GM10266 (cell line): ENCODE data around the gene RAB37.

Source experiments
- DNase-seq: peaks from one replicate; pipeline ENCODE4 v3.0.0; 2012; ENCODE audit errors: extremely low spot score
- TF ChIP-seq, protein P1 (sequence below): IDR thresholded peaks from 2 replicates; pipeline ENCODE4 v1.5.1; 2012; ENCODE audit warnings: mild to moderate bottlenecking, low read depth; ENCODE audit not compliant: control insufficient read depth, insufficient read depth; ENCODE audit errors: missing control alignments

Gene RAB37

DNA sequence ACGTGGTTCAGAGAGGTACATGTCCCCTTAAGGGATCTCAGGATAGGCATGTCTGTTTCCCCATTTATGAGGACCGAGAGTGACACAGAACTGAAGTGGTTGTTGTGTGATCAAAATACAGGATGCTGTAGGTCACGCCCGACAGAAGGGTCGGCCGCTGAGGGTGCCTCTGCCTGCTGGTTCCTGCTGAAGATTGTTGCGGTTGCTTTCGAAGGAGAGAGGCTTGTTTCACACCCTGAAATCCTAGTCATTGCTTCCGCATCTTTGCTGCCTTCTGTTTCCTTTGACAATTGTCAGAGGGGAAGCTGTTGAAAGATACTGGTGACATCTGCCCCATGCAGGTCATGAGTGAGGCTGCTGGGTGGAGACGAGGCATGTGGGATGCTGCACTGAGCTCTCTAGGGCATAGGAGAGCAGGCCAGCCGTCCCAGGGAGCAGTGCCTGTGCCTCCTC, 42.9 kb downstream of the RAB37 start:
- TF ChIP-seq, protein P1, sequence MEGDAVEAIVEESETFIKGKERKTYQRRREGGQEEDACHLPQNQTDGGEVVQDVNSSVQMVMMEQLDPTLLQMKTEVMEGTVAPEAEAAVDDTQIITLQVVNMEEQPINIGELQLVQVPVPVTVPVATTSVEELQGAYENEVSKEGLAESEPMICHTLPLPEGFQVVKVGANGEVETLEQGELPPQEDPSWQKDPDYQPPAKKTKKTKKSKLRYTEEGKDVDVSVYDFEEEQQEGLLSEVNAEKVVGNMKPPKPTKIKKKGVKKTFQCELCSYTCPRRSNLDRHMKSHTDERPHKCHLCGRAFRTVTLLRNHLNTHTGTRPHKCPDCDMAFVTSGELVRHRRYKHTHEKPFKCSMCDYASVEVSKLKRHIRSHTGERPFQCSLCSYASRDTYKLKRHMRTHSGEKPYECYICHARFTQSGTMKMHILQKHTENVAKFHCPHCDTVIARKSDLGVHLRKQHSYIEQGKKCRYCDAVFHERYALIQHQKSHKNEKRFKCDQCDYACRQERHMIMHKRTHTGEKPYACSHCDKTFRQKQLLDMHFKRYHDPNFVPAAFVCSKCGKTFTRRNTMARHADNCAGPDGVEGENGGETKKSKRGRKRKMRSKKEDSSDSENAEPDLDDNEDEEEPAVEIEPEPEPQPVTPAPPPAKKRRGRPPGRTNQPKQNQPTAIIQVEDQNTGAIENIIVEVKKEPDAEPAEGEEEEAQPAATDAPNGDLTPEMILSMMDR, result no peak
- DNase-seq, result peak; percentile 54

DNA sequence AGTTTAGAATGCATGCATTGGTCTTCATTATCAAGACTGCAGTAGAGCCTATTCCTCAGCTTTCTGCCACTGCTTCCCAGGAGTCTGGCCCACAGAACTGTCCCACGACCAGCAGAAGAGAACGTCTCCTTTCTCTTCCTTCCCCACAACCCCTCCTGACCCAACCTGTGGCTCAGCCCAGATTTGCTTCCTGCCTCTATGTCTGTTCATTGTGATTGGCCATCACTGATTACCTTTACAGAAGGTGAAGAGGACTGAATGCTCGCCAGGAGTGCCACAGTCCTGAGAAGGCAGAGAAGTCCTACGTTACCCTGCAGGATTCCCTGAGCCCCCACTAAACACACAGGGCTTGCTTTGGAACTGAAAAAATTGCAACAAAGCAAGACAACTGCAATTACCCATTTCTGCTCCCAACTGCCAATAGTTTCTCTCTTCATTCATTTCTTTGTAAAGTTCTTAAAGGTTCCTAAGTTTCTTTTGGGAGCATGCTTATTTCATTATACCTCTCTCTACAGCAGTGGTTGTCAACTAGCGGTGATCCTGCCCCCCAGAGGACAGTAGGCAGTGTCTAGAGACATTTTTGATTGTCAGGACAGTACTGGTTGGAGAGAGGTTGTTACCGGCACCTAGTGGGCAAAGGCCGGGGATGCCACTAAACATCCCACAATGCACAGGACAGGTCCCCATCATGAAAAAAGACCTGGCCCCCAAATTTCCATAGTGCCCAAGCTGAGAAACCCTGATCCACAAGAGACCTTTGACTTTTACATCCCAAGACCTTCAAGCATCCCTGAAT, 43.6 kb downstream of the RAB37 start:
- TF ChIP-seq, protein P1, result peak; percentile 37
- peak; percentile 62 for DNase-seq

DNA sequence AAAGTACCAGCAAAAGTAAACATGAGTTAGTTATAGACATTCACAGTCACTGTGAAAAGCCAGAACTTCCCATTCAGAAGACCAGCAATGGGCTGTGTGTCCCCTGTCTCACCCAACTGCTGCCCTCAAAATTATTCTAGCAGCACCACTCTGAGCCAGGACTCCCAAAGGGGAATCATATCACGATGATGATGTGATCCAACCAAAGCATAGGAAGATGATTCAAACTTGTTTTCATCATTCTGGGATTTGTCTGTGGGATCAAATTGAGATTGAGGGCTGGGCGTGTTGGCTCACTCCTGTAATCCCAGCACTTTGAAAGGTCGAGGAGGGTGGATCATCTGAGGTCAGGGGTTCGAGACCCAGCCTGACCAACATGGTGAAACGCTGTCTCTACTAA, 45.5 kb downstream of the RAB37 start:
- DNase-seq, result no peak
- TF ChIP-seq, protein P1, result no peak

DNA sequence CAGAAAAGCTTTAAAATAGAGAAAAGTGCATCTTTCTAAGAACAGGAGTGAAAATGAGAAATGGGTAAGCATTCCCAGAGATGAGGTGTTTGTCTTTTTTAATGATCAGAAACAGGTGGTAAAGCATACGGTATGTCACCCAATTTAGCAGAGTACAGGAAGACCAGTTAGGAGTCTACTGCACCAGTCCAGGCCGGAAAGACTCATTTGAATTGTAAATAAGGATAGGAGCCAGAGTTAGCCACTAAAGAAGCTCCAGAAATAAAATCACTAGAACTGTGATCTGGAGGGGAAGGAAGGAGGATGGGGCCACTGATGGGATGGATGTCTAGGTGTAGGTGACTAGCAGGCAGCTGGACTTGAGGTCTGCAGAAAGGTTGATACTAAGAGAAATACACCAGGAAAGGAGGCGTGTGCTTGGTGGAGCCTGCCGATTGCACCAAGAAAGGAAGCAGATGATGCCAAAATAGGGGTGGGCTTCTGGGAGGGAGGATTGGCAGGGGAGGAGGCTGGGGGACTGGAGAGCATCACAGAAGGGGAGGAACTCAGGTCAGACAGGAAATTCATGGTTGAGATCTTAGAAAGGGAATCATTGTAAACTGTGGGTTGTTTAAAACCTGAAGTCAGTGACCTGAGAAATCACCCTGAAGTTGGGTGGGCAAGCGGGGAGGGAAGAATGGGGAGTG, 47.2 kb downstream of the RAB37 start:
- TF ChIP-seq, protein P1, result no peak
- no peak for DNase-seq

DNA sequence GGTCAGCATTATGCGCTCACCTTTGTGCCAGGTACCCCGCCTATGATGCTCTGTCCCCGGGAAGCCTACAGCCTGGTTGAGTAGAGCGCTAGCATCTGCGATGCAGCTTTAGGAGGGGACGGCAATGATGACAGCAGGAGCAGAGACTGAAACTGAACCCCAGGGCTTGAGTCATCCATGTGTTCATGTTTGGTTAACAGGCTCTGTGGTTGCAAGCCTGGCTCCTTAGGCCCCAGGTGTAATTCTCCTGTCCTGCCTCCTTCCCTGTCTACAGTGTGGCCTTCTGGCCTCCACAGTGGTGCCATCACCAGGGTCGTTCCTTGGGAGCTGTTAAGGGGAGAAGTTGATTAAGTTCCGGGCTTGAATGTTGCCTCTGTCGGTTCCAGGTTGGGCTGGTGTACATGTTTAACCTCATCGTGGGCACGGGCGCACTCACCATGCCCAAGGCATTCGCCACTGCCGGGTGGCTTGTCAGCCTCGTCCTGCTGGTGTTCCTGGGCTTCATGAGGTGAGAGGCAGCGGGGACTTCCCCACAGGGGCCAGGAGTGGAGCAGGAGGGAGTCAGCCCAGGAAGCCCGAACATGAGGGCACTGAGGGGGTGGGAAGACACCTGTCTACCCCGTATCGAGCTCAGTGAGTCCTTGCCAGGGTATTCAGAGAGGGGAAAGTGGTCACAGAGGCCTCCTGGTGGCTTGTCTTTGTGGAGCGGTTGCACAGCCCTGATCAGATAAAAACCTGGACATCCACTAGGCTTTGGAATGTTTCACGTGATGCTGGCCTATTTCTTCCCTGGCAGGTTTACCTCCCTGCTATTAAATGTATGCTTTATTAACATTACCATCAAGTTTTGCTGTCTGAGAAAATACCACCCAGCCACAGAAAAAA, 48.3 kb downstream of the RAB37 start:
- no peak for DNase-seq
- TF ChIP-seq, protein P1, result no peak

DNA sequence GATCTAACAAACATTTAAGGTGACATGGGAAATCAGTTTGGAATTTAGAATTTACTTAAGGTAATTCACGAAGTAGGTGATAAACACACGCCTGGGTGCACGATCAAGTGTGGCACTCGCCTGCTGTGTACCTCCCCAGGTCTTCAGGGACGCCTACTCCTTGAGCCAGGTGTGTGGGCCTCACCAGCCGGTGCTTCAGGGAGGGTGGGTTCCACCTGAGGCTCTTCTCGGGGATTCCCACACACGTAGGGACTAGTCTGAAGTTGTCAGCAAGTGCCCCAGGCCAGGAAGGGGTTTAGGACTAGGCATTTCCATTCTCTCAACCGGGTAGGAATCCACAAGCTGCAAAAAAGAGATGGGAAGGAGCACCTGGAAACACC, 48.9 kb downstream of the RAB37 start:
- DNase-seq, result no peak
- TF ChIP-seq, protein P1, result no peak
